Chondrocyte (in vitro differentiated cells): ENCODE results near the gene FOXD1. TPM values are rescaled to one million over a fixed set of nuclear protein-coding genes. Genes with fewer than 3 reads are reported as not detected.
A peak's percentile ranks its signal among the peaks of the same experiment; 100 is the strongest.

Source experiments
- DNase-seq: peaks from one replicate; pipeline ENCODE4 v3.0.0; 2021; ENCODE audit warnings: mixed read lengths, low spot score
- H3K27ac Mint-ChIP-seq: one replicate; pipeline ENCODE4 v1.8.0; 2021; ENCODE audit warnings: mild to moderate bottlenecking, moderate library complexity, mixed read lengths; ENCODE audit not compliant: unreplicated experiment
- H3K27me3 Mint-ChIP-seq: 2 replicates; pipeline ENCODE4 v1.8.0; 2021; ENCODE audit warnings: low read depth, mixed read lengths
- H3K36me3 Mint-ChIP-seq: 2 replicates; pipeline ENCODE4 v1.8.0; 2021; ENCODE audit warnings: low read depth, mixed read lengths
- H3K4me1 Mint-ChIP-seq: 2 replicates; pipeline ENCODE4 v1.8.0; 2021; ENCODE audit warnings: low read depth, mild to moderate bottlenecking, mixed read lengths
- H3K4me3 Mint-ChIP-seq: one replicate; pipeline ENCODE4 v1.8.0; 2021; ENCODE audit warnings: mild to moderate bottlenecking, moderate library complexity, mixed read lengths; ENCODE audit not compliant: unreplicated experiment
- H3K9me3 Mint-ChIP-seq: 2 replicates; pipeline ENCODE4 v1.8.0; 2021; ENCODE audit warnings: low read depth, mixed read lengths
- total RNA-seq: library from RNA; stranded (reverse); gene quantifications from 3 replicates; pipeline ENCODE4 v1.2.1, GENCODE V29; 2021
- TF ChIP-seq, protein P1 (sequence below): fragments of 200-600 bp; sonication (generic); IDR thresholded peaks from 2 replicates; pipeline ENCODE4 v1.5.0; 2021; ENCODE audit warnings: antibody characterized with exemption, mild to moderate bottlenecking, moderate library complexity

FOXD1 gene
- total RNA-seq, 1 donor from 2014 or later: 28.6 TPM

GRCh38 chr5:73426034-73426433 lies 22.5 kb downstream of the FOXD1 start:
- peaks cover 9% of the 10 kb centered on the region for H3K27me3 Mint-ChIP-seq

DNA sequence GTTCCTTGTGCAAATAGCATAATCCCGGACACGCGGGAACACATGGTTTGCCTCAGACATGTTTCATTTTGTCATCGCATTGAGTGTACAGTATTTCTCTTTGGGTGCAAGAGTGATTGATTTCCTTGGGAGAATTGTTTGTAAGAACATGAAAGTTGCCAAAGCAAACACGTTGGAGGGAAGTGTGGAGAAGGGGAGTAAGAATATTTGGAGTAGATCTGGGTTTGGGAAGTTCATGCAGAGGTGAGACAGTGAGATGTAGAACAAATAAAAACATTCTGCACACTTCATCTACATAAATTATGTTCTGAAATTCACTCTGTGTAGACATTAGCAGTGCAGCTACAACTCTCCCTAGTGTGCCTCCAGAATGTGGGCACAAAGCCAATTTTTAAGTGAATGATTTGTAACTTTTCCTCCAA lies 24.0 kb downstream of the FOXD1 start:
- peaks cover 14% of the 10 kb centered on the region for H3K27me3 Mint-ChIP-seq
- peaks cover 23% of the 10 kb centered on the region for H3K4me1 Mint-ChIP-seq
- no peak for DNase-seq
- no peak overlapping the region for H3K4me3 Mint-ChIP-seq
- TF ChIP-seq, protein P1, sequence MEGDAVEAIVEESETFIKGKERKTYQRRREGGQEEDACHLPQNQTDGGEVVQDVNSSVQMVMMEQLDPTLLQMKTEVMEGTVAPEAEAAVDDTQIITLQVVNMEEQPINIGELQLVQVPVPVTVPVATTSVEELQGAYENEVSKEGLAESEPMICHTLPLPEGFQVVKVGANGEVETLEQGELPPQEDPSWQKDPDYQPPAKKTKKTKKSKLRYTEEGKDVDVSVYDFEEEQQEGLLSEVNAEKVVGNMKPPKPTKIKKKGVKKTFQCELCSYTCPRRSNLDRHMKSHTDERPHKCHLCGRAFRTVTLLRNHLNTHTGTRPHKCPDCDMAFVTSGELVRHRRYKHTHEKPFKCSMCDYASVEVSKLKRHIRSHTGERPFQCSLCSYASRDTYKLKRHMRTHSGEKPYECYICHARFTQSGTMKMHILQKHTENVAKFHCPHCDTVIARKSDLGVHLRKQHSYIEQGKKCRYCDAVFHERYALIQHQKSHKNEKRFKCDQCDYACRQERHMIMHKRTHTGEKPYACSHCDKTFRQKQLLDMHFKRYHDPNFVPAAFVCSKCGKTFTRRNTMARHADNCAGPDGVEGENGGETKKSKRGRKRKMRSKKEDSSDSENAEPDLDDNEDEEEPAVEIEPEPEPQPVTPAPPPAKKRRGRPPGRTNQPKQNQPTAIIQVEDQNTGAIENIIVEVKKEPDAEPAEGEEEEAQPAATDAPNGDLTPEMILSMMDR: no peak
- H3K9me3 Mint-ChIP-seq: no peaks in the 10 kb centered on the region
- H3K36me3 Mint-ChIP-seq: no peaks in the 10 kb centered on the region
- H3K27ac Mint-ChIP-seq: no peak overlapping the region

More at GRCh38 chr5:73426034-73426433, 22.5 kb downstream of the FOXD1 start:
- TF ChIP-seq, protein P1: no peak
- Mint-ChIP-seq H3K4me1 (peaks cover 12% of the 10 kb centered on the region), H3K4me3 (no peak overlapping the region), H3K36me3 (no peaks in the 10 kb centered on the region), H3K9me3 (no peaks in the 10 kb centered on the region), H3K27ac (no peak overlapping the region)
- no peak for DNase-seq

DNA sequence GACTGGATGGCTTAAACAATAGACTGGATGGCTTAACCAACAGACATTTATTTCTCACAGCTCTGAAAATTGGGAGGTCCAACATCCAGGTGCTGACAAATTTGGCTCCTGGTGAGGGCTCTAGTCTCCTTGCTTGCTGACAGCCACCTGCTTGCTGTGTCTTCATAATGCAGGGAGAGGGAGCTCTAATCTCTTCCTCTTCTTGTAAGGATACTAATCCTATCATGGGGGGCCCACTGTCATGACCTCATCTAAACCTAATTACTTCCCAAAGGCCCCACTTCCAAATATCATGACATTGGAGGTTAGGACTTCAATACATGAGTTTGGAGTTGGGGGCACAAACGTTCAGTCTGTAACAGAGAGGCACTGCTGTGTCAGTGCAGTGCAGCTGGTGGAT lies 26.4 kb downstream of the FOXD1 start:
- TF ChIP-seq, protein P1: peak; percentile 51
- Mint-ChIP-seq H3K4me3 (no peak overlapping the region), H3K9me3 (no peaks in the 10 kb centered on the region), H3K4me1 (peaks cover 46% of the 10 kb centered on the region), H3K36me3 (no peaks in the 10 kb centered on the region), H3K27ac (no peak overlapping the region), H3K27me3 (peaks cover 11% of the 10 kb centered on the region)
- no peak for DNase-seq

DNA sequence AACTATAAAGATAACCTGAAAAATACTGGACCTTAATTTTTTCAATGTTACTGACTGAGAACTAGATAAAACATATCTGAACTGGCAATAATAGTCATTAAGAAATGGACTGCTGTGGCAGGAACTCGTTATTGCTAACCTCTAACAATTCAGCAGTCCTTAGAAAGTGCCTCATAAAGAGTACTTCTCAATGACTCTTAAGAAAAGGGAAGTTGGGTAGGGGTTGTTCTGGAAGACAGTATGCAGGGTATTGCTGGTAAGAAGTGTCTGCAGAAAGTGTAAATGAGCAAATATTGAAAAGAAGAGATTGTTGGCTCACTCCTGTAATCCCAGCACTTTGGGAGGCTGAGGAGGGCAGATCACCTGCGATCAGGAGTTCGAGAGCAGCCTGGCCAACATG lies 27.9 kb downstream of the FOXD1 start:
- Mint-ChIP-seq H3K4me3 (no peak overlapping the region), H3K27ac (no peak overlapping the region), H3K9me3 (no peaks in the 10 kb centered on the region), H3K4me1 (peaks cover 53% of the 10 kb centered on the region), H3K36me3 (no peaks in the 10 kb centered on the region), H3K27me3 (peaks cover 11% of the 10 kb centered on the region)
- DNase-seq: no peak
- TF ChIP-seq, protein P1: no peak

DNA sequence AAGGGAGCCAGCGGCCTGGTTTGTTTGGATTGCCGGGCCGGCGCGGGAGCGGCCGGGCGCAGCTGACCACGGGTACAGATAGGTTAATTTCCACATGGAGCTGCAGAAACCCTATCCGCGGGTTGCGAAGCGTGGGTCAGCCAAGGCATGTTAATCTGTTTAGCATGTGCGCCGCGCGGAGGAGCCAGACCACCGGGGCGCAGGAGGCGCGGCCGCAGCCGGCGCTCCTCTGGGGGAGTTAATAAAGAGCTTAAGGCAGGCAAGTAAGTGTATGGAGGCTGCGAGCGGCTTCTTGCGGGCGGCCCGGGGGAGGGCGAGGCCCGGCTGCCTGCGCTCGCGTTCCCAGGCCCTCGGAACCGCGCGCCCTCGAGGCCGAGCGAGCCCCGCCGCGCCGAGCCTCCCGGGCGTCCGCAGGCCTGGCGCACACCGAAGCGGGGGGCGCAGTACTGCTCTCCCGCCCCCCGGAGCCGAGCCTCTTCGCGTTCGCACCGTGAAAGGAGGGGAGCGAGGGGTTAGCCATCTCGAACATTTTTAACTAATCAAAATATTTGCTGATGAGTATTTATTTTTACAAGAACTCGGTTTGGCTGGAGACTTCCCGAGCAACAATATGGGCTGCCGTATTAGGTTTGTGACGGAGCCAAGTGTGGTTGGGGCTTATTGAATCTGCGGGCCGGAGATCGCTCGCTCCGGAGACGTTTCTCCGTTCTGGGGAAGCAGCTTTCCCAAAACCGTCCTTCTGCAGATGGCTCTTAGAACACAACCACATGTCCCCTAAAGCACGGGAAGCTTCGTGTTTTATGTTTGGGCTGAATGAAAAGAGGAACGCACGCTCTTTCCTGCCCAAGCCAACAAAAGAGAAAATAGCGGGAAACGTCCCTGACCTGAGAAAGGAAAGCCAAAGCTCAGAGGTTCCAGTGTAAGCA lies 28.8 kb downstream of the FOXD1 start:
- H3K4me3 Mint-ChIP-seq: peak overlapping the region; percentile 63
- DNase-seq: no peak
- no peaks in the 10 kb centered on the region for H3K36me3 Mint-ChIP-seq
- peak overlapping the region; percentile 6 for H3K27ac Mint-ChIP-seq
- TF ChIP-seq, protein P1: peak; percentile 30
- peaks cover 2% of the 10 kb centered on the region for H3K9me3 Mint-ChIP-seq
- H3K27me3 Mint-ChIP-seq: peaks cover 11% of the 10 kb centered on the region
- peaks cover 53% of the 10 kb centered on the region for H3K4me1 Mint-ChIP-seq
